Measurements from ENCODE around the gene ODAD4.
"Not testable (repeated sequence)": the region's sequence is repeated elsewhere in the genome, so short reads cannot be mapped to it uniquely, and the experiment has no call there.

The ODAD4 gene

GRCh38 chr17:42010266-42010680 lies 79.9 kb downstream of the ODAD4 start:
- DNase-seq, result peak; percentile 81 to 83

- peak in 1 of 2 experiments; percentile 17 for DNase-seq
Measured at GRCh38 chr17:42010898-42011516, 80.6 kb downstream of the ODAD4 start.

- not testable (repeated sequence) for DNase-seq
Measured at GRCh38 chr17:42012363-42012762, 81.9 kb downstream of the ODAD4 start.

DNA sequence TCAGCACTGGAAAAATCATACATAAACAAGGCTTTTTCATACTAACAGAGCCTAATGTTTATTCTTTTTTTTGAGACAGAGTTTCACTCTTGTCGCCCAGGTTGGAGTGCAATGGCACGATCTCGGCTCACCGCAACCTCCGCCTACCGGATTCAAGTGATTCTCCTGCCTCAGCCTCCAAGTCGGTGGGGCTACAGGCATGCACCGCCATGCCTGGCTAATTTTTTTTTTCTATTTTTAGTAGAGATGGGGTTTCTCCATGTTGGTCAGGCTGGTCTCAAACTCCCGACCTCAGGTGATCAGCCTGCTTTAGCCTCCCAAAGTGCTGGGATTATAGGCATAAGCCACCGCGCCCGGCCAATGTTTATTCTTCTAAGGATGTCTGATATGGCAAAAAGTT lies 83.3 kb downstream of the ODAD4 start:
- DNase-seq, result not testable (repeated sequence)
